Vagina (tissue), 2 donors: ENCODE measurements around the gene NUP107. TPM values are rescaled to one million over a fixed set of nuclear protein-coding genes. Genes with fewer than 3 reads are reported as not detected.

ENCODE experiments used
- DNase-seq, 2 donors: peaks; one replicate each; pipeline ENCODE4 v3.0.0-alpha.2; 2017; ENCODE audit errors: extremely low spot score in 2 of 2
- H3K27ac ChIP-seq: fragments of 200-600 bp; sonication (generic); one replicate; pipeline ENCODE4 v1.5.1; 2019
- H3K27me3 ChIP-seq: fragments of 200-600 bp; sonication (generic); one replicate; pipeline ENCODE4 v1.5.1; 2019
- H3K36me3 ChIP-seq, 2 donors: fragments of 200-600 bp; sonication (generic); one replicate each; pipeline ENCODE4 v1.5.1; 2017 to 2019
- H3K4me1 ChIP-seq: fragments of 200-600 bp; sonication (generic); one replicate; pipeline ENCODE4 v1.5.1; 2019
- H3K4me3 ChIP-seq, 2 donors: fragments of 200-600 bp; sonication (generic); 1 replicate in 1 of 2; 2 replicates in 1 of 2; pipeline ENCODE4 v1.5.1; 2016 to 2019
- H3K9me3 ChIP-seq: fragments of 200-600 bp; sonication (generic); one replicate; pipeline ENCODE4 v1.5.1; 2019
- CTCF ChIP-seq, 3 experiments: fragments of 450-650 bp in 2 of 3; fragments of 200-600 bp in 1 of 3; sonication (generic) in 1 of 3; IDR thresholded peaks; one replicate each; pipeline ENCODE4 v1.5.1; 2017 to 2019; ENCODE audit warnings: antibody characterized with exemption in 3 of 3, mild to moderate bottlenecking in 2 of 3, moderate library complexity in 2 of 3
- POLR2A ChIP-seq, 2 donors: fragments of 450-650 bp; IDR thresholded peaks; one replicate each; pipeline ENCODE4 v1.6.1; 2017; ENCODE audit warnings: antibody characterized with exemption in 2 of 2, mild to moderate bottlenecking in 2 of 2, moderate library complexity in 2 of 2
- POLR2AphosphoS5 ChIP-seq, 2 donors: sonication (generic); formaldehyde crosslinking; IDR thresholded peaks; one replicate each; pipeline ENCODE4 v1.9.0; 2017; ENCODE audit warnings: antibody characterized with exemption in 2 of 2, mild to moderate bottlenecking in 2 of 2, low read depth in 1 of 2; ENCODE audit not compliant: insufficient read depth in 1 of 2
- intact Hi-C: fragments of 100-400 bp; cut with DNase I; formaldehyde crosslinking; loops from one replicate; pipeline ENCODE4 v1.15.1; 2023
- total RNA-seq: library from RNA; depleted of rRNA; stranded (reverse); fragments of >200 nt; gene quantifications from one replicate; pipeline ENCODE4 v1.2.3, GENCODE V29; 2016

The NUP107 gene
- total RNA-seq, 1 donor from 2014 or later = 42.5 TPM

GRCh38 chr12:68667291-68667690 lies 19.5 kb upstream of the NUP107 start:
- Histone ChIP-seq H3K36me3 (peaks cover 0 to 8% of the 10 kb centered on the region in 2 donors), H3K27me3 (no peaks in the 10 kb centered on the region), H3K4me3 (no peak overlapping the region), H3K9me3 (no peaks in the 10 kb centered on the region), H3K27ac (no peak overlapping the region), H3K4me1 (peaks cover 5% of the 10 kb centered on the region)
- TF ChIP-seq CTCF (IDR thresholded peaks at IDR 0.05) (no peak), POLR2AphosphoS5 (IDR thresholded peaks at IDR 0.05; ENCODE audit: insufficient read depth in 1 of 2, low read depth in 1 of 2) (no peak), POLR2A (IDR thresholded peaks at IDR 0.05) (no peak)
- intact Hi-C loops = no loop called here
- DNase-seq = no peak

- no peaks in the 10 kb centered on the region for H3K9me3 ChIP-seq
- H3K27ac ChIP-seq = no peak overlapping the region
- H3K4me1 ChIP-seq = peaks cover 5% of the 10 kb centered on the region
- H3K27me3 ChIP-seq = no peaks in the 10 kb centered on the region
- DNase-seq = no peak
- peaks cover 0 to 8% of the 10 kb centered on the region in 2 donors for H3K36me3 ChIP-seq
- H3K4me3 ChIP-seq = no peak overlapping the region
- no peak for TF ChIP-seq CTCF (IDR thresholded peaks at IDR 0.05)
- no peak for TF ChIP-seq POLR2AphosphoS5 (IDR thresholded peaks at IDR 0.05; ENCODE audit: insufficient read depth in 1 of 2, low read depth in 1 of 2)
- TF ChIP-seq POLR2A (IDR thresholded peaks at IDR 0.05) = no peak
- intact Hi-C loops = no loop called here
These were observed 18.9 kb upstream of the NUP107 start for GRCh38 chr12:68667896-68668295.

- Histone ChIP-seq H3K4me1 (peaks cover 2% of the 10 kb centered on the region), H3K9me3 (no peaks in the 10 kb centered on the region), H3K27ac (no peak overlapping the region), H3K27me3 (no peaks in the 10 kb centered on the region), H3K4me3 (no peak overlapping the region), H3K36me3 (no peaks in the 10 kb centered on the region)
- no peak for TF ChIP-seq CTCF (IDR thresholded peaks at IDR 0.05)
- no peak for TF ChIP-seq POLR2A (IDR thresholded peaks at IDR 0.05)
- TF ChIP-seq POLR2AphosphoS5 (IDR thresholded peaks at IDR 0.05; ENCODE audit: insufficient read depth in 1 of 2, low read depth in 1 of 2) = no peak
- intact Hi-C loops = no loop called here
- DNase-seq = no peak
These were observed 15.6 kb upstream of the NUP107 start for GRCh38 chr12:68671179-68671578.

GRCh38 chr12:68673788-68674187 lies 13.0 kb upstream of the NUP107 start:
- DNase-seq = no peak
- TF ChIP-seq POLR2A (IDR thresholded peaks at IDR 0.05) (no peak), CTCF (IDR thresholded peaks at IDR 0.05) (no peak), POLR2AphosphoS5 (IDR thresholded peaks at IDR 0.05; ENCODE audit: insufficient read depth in 1 of 2, low read depth in 1 of 2) (no peak)
- Histone ChIP-seq H3K9me3 (no peaks in the 10 kb centered on the region), H3K27ac (no peak overlapping the region), H3K36me3 (no peaks in the 10 kb centered on the region), H3K27me3 (no peaks in the 10 kb centered on the region), H3K4me1 (peaks cover 8% of the 10 kb centered on the region), H3K4me3 (no peak overlapping the region)
- intact Hi-C loops = no loop called here

GRCh38 chr12:68674376-68674775 lies 12.4 kb upstream of the NUP107 start:
- no peaks in the 10 kb centered on the region for H3K27me3 ChIP-seq
- DNase-seq = no peak
- no peaks in the 10 kb centered on the region for H3K9me3 ChIP-seq
- H3K4me1 ChIP-seq = peaks cover 8% of the 10 kb centered on the region
- intact Hi-C loops = no loop called here
- no peak overlapping the region for H3K4me3 ChIP-seq
- TF ChIP-seq CTCF (IDR thresholded peaks at IDR 0.05) = no peak
- TF ChIP-seq POLR2A (IDR thresholded peaks at IDR 0.05) = no peak
- TF ChIP-seq POLR2AphosphoS5 (IDR thresholded peaks at IDR 0.05; ENCODE audit: insufficient read depth in 1 of 2, low read depth in 1 of 2) = no peak
- no peak overlapping the region for H3K27ac ChIP-seq
- H3K36me3 ChIP-seq = no peaks in the 10 kb centered on the region
